Measurements from ENCODE around the gene CACYBP. TPM values are rescaled to one million over a fixed set of nuclear protein-coding genes. Genes with fewer than 3 reads are reported as not detected.

Gene CACYBP
- total and polyA plus RNA-seq, 7 donors: 41.3 to 107 (median 85.3) TPM

GRCh38 chr1:174976436-174977108, 23.2 kb upstream of the CACYBP start:
- intact Hi-C loops (cut with DNase I): no loop called here
- Histone ChIP-seq H3K36me3 (peaks cover 0 to 5% (median 0%) of the 10 kb centered on the region in 4 donors), H3K27me3 (no peaks in the 10 kb centered on the region), H3K4me1 (peaks cover 0 to 10% (median 4%) of the 10 kb centered on the region in 4 donors), H3K9me3 (no peaks in the 10 kb centered on the region), H3K4me3 (no peak overlapping the region), H3K27ac (peak overlapping the region in 1 of 4 donors; percentile 39)
- TF ChIP-seq POLR2A (IDR thresholded peaks at IDR 0.05) (no peak), POLR2AphosphoS5 (IDR thresholded peaks at IDR 0.05) (no peak), EP300 (IDR thresholded peaks at IDR 0.05) (no peak)
- TF ChIP-seq, protein P1, sequence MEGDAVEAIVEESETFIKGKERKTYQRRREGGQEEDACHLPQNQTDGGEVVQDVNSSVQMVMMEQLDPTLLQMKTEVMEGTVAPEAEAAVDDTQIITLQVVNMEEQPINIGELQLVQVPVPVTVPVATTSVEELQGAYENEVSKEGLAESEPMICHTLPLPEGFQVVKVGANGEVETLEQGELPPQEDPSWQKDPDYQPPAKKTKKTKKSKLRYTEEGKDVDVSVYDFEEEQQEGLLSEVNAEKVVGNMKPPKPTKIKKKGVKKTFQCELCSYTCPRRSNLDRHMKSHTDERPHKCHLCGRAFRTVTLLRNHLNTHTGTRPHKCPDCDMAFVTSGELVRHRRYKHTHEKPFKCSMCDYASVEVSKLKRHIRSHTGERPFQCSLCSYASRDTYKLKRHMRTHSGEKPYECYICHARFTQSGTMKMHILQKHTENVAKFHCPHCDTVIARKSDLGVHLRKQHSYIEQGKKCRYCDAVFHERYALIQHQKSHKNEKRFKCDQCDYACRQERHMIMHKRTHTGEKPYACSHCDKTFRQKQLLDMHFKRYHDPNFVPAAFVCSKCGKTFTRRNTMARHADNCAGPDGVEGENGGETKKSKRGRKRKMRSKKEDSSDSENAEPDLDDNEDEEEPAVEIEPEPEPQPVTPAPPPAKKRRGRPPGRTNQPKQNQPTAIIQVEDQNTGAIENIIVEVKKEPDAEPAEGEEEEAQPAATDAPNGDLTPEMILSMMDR (IDR thresholded peaks at IDR 0.05): no peak
- WGBS, 2 donors: 74 to 77% methylated on average over 4 of the region's 4 CpGs
- no peak for DNase-seq

GRCh38 chr1:174982971-174983689, 16.6 kb upstream of the CACYBP start:
- Histone ChIP-seq H3K9me3 (no peaks in the 10 kb centered on the region), H3K36me3 (peaks cover 0 to 5% (median 0%) of the 10 kb centered on the region in 4 donors), H3K4me1 (no peaks in the 10 kb centered on the region), H3K4me3 (no peak overlapping the region), H3K27ac (no peak overlapping the region), H3K27me3 (no peaks in the 10 kb centered on the region)
- no peak for DNase-seq
- intact Hi-C loops (cut with DNase I): loop anchor here (5.0 kb wide), 1 partner anchor 211 kb away; no protein-coding TSS in a partner anchor
- TF ChIP-seq POLR2AphosphoS5 (IDR thresholded peaks at IDR 0.05): no peak
- TF ChIP-seq, protein P1 (IDR thresholded peaks at IDR 0.05): peak in 3 of 4 experiments; percentile 38 to 70 (median 41)

DNA sequence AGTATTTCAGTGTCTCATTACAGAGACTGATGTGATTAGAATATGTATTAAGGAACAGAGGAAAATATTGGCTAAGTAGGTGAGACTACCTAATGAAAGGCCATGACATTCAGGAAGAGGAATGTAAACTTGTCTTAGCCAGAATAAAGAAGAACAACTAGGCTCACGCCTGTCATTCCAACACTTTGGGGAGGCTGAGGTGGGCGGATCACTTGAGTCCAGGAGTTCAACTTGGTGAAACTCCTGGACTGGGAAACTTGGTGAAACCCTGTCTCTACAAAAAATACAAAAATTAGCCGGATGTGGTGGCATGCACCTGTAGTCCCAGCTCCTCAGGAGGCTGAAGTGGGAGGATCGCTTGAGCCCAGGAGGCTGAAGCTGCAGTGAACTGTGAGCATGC, 14.8 kb upstream of the CACYBP start:
- intact Hi-C loops (cut with DNase I): loop anchor here (5.0 kb wide), 1 partner anchor 213 kb away; no protein-coding TSS in a partner anchor
- TF ChIP-seq POLR2A (IDR thresholded peaks at IDR 0.05): no peak
- no peak for TF ChIP-seq EP300 (IDR thresholded peaks at IDR 0.05)
- TF ChIP-seq POLR2AphosphoS5 (IDR thresholded peaks at IDR 0.05): no peak
- TF ChIP-seq, protein P1 (IDR thresholded peaks at IDR 0.05): no peak
- no peaks in the 10 kb centered on the region for H3K36me3 ChIP-seq
- no peaks in the 10 kb centered on the region for H3K27me3 ChIP-seq
- WGBS, 2 donors: 95 to 98% methylated on average over 4 of the region's 4 CpGs
- H3K27ac ChIP-seq: no peak overlapping the region
- H3K4me3 ChIP-seq: no peak overlapping the region
- H3K4me1 ChIP-seq: peaks cover 0 to 6% (median 3%) of the 10 kb centered on the region in 4 donors
- H3K9me3 ChIP-seq: no peaks in the 10 kb centered on the region
- DNase-seq: no peak

DNA sequence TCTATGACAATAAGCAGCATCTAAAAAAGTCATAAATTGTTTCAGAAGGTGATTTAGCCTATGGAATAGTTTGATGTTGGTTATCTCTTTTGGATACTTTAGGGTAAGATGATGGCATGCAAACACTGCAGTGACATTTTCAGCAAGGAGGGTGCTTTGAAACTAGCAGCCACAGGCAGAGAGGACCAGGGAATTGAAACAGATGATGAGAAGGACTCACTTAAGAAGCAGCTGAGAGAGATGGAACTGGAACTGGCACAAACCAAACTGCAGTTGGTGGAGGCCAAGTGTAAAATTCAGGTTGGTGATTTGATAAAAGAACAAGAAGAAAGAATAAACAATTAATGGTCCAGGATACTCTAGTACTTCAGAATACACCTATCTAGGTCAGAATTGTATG, 11.2 kb upstream of the CACYBP start:
- peaks cover 0 to 8% (median 4%) of the 10 kb centered on the region in 4 donors for H3K4me1 ChIP-seq
- no peak overlapping the region for H3K4me3 ChIP-seq
- TF ChIP-seq, protein P1 (IDR thresholded peaks at IDR 0.05): no peak
- TF ChIP-seq POLR2AphosphoS5 (IDR thresholded peaks at IDR 0.05) (no peak), EP300 (IDR thresholded peaks at IDR 0.05) (no peak), POLR2A (IDR thresholded peaks at IDR 0.05) (no peak)
- no peak overlapping the region for H3K27ac ChIP-seq
- H3K27me3 ChIP-seq: no peaks in the 10 kb centered on the region
- H3K36me3 ChIP-seq: no peaks in the 10 kb centered on the region
- H3K9me3 ChIP-seq: no peaks in the 10 kb centered on the region
- no peak for DNase-seq
- intact Hi-C loops (cut with DNase I): no loop called here
